Endothelial cell (in vitro differentiated cells): ENCODE measurements around the gene RAPSN. TPM values are rescaled to one million over a fixed set of nuclear protein-coding genes. Genes with fewer than 3 reads are reported as not detected.

Experiments
- DNase-seq: peaks from one replicate; pipeline ENCODE4 v3.0.0; 2021; ENCODE audit warnings: low spot score
- H3K27ac Mint-ChIP-seq: one replicate; pipeline ENCODE4 v1.8.0; 2021; ENCODE audit warnings: mixed read lengths, inconsistent platforms; ENCODE audit not compliant: unreplicated experiment
- H3K27me3 Mint-ChIP-seq: one replicate; pipeline ENCODE4 v1.8.0; 2021; ENCODE audit warnings: mild to moderate bottlenecking, moderate library complexity, mixed read lengths, inconsistent platforms; ENCODE audit not compliant: unreplicated experiment
- H3K36me3 Mint-ChIP-seq: one replicate; pipeline ENCODE4 v1.8.0; 2021; ENCODE audit warnings: mild to moderate bottlenecking, low read depth, mixed read lengths, inconsistent platforms; ENCODE audit not compliant: unreplicated experiment
- H3K4me1 Mint-ChIP-seq: one replicate; pipeline ENCODE4 v1.8.0; 2021; ENCODE audit warnings: mild to moderate bottlenecking, mixed read lengths, inconsistent platforms; ENCODE audit not compliant: unreplicated experiment
- H3K4me3 Mint-ChIP-seq: one replicate; pipeline ENCODE4 v1.8.0; 2021; ENCODE audit warnings: mild to moderate bottlenecking, mixed read lengths, inconsistent platforms; ENCODE audit not compliant: unreplicated experiment
- H3K9me3 Mint-ChIP-seq: one replicate; pipeline ENCODE4 v1.8.0; 2021; ENCODE audit warnings: mixed read lengths, inconsistent platforms; ENCODE audit not compliant: unreplicated experiment
- CTCF ChIP-seq: fragments of 200-600 bp; sonication (generic); IDR thresholded peaks from one replicate; pipeline ENCODE4 v1.5.0; 2021; ENCODE audit warnings: antibody characterized with exemption; ENCODE audit not compliant: unreplicated experiment
- total RNA-seq: library from RNA; stranded (reverse); fragmentation: NEBNext Ultra II Directional; extraction: Animal tissue kit (Norgen Biotek cat#: 25700); gene quantifications from one replicate; pipeline ENCODE4 v1.2.1, GENCODE V29; 2021; ENCODE audit not compliant: unreplicated experiment

Gene RAPSN
- total RNA-seq, 1 donor from 2014 or later: 0.95 TPM

- TF ChIP-seq CTCF: no peak
- Mint-ChIP-seq H3K27me3 (peaks cover 3% of the 10 kb centered on the region), H3K9me3 (no peaks in the 10 kb centered on the region), H3K4me3 (no peak overlapping the region), H3K36me3 (peaks cover 7% of the 10 kb centered on the region), H3K27ac (no peak overlapping the region), H3K4me1 (peaks cover 6% of the 10 kb centered on the region)
- DNase-seq: no peak
Observed at GRCh38 chr11:47442514-47442913, 6.4 kb downstream of the RAPSN start.

- Mint-ChIP-seq H3K4me3 (no peak overlapping the region), H3K9me3 (no peaks in the 10 kb centered on the region), H3K36me3 (no peaks in the 10 kb centered on the region), H3K4me1 (no peaks in the 10 kb centered on the region), H3K27ac (no peak overlapping the region), H3K27me3 (peaks cover 6% of the 10 kb centered on the region)
- no peak for DNase-seq
- TF ChIP-seq CTCF: no peak
Observed at GRCh38 chr11:47441421-47441820, 7.5 kb downstream of the RAPSN start.

- no peak for DNase-seq
- TF ChIP-seq CTCF: no peak
- Mint-ChIP-seq H3K9me3 (no peaks in the 10 kb centered on the region), H3K36me3 (no peaks in the 10 kb centered on the region), H3K4me3 (no peak overlapping the region), H3K27ac (no peak overlapping the region), H3K4me1 (no peaks in the 10 kb centered on the region), H3K27me3 (peaks cover 8% of the 10 kb centered on the region)
Observed at GRCh38 chr11:47440054-47440476, 8.9 kb downstream of the RAPSN start.

GRCh38 chr11:47438721-47439120 is 10.2 kb downstream of the RAPSN start:
- DNase-seq: no peak
- Mint-ChIP-seq H3K9me3 (no peaks in the 10 kb centered on the region), H3K27ac (no peak overlapping the region), H3K4me3 (no peak overlapping the region), H3K27me3 (peaks cover 7% of the 10 kb centered on the region), H3K4me1 (no peaks in the 10 kb centered on the region), H3K36me3 (no peaks in the 10 kb centered on the region)
- no peak for TF ChIP-seq CTCF

GRCh38 chr11:47437746-47438418 is 11.1 kb downstream of the RAPSN start:
- Mint-ChIP-seq H3K36me3 (no peaks in the 10 kb centered on the region), H3K27ac (no peak overlapping the region)

More at GRCh38 chr11:47437746-47438418, 11.1 kb downstream of the RAPSN start:
- Mint-ChIP-seq H3K4me3 (no peak overlapping the region), H3K9me3 (no peaks in the 10 kb centered on the region), H3K4me1 (no peaks in the 10 kb centered on the region), H3K27me3 (peaks cover 7% of the 10 kb centered on the region)
- DNase-seq: no peak
- TF ChIP-seq CTCF: no peak
